Measurements from ENCODE around the gene CSNK2B.
A peak's percentile ranks its signal among the peaks of the same experiment; 100 is the strongest.

CSNK2B gene

GRCh38 chr6:31631209-31631608 lies 34.7 kb upstream of the CSNK2B start:
- H3K36me3 Mint-ChIP-seq (ENCODE audit: low read depth): peaks cover 100% of the 10 kb centered on the region
- H3K4me3 Mint-ChIP-seq: no peak overlapping the region
- intact Hi-C loops (cut with micrococcal nuclease): no loop called here
- no peaks in the 10 kb centered on the region for H3K27me3 Mint-ChIP-seq
- no peak overlapping the region for H3K27ac Mint-ChIP-seq
- no peaks in the 10 kb centered on the region for H3K9me3 Mint-ChIP-seq
- peaks cover 8% of the 10 kb centered on the region for H3K4me1 Mint-ChIP-seq (ENCODE audit: low read depth)

DNA sequence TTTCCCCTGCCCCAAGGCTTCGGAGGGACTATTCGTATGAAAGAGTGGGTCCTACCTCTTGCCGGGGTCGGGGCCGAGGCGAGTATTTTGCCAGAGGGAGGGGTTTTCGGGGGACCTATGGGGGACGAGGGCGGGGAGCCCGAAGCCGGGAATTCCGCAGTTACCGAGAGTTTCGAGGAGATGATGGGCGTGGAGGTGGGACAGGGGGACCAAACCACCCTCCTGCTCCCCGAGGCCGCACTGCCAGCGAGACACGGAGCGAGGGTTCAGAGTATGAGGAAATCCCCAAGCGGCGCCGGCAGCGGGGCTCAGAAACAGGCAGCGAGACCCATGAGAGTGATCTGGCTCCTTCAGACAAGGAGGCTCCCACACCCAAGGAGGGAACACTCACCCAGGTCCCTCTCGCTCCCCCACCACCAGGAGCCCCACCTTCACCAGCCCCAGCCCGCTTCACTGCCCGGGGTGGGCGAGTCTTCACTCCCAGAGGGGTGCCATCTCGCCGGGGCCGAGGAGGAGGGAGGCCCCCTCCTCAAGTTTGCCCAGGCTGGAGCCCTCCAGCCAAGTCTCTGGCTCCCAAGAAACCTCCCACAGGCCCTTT lies 34.1 kb upstream of the CSNK2B start:
- H3K4me3 Mint-ChIP-seq: no peak overlapping the region
- H3K9me3 Mint-ChIP-seq: no peaks in the 10 kb centered on the region
- intact Hi-C loops (cut with micrococcal nuclease): no loop called here
- peaks cover 8% of the 10 kb centered on the region for H3K4me1 Mint-ChIP-seq (ENCODE audit: low read depth)
- H3K27me3 Mint-ChIP-seq: no peaks in the 10 kb centered on the region
- H3K36me3 Mint-ChIP-seq (ENCODE audit: low read depth): peaks cover 100% of the 10 kb centered on the region
- H3K27ac Mint-ChIP-seq: no peak overlapping the region

GRCh38 chr6:31632279-31632946 lies 33.5 kb upstream of the CSNK2B start:
- Mint-ChIP-seq H3K27ac (no peak overlapping the region), H3K4me1 (ENCODE audit: low read depth) (peaks cover 3% of the 10 kb centered on the region), H3K4me3 (no peak overlapping the region), H3K36me3 (ENCODE audit: low read depth) (peaks cover 100% of the 10 kb centered on the region), H3K27me3 (no peaks in the 10 kb centered on the region), H3K9me3 (no peaks in the 10 kb centered on the region)
- intact Hi-C loops (cut with micrococcal nuclease): no loop called here

GRCh38 chr6:31633447-31633846 lies 32.4 kb upstream of the CSNK2B start:
- Mint-ChIP-seq H3K4me1 (ENCODE audit: low read depth) (no peaks in the 10 kb centered on the region), H3K36me3 (ENCODE audit: low read depth) (peaks cover 98% of the 10 kb centered on the region), H3K9me3 (no peaks in the 10 kb centered on the region), H3K4me3 (no peak overlapping the region), H3K27me3 (no peaks in the 10 kb centered on the region), H3K27ac (no peak overlapping the region)
- intact Hi-C loops (cut with micrococcal nuclease): no loop called here

GRCh38 chr6:31634131-31634530 lies 31.7 kb upstream of the CSNK2B start:
- H3K36me3 Mint-ChIP-seq (ENCODE audit: low read depth): peaks cover 98% of the 10 kb centered on the region

GRCh38 chr6:31634969-31635575 lies 30.8 kb upstream of the CSNK2B start:
- intact Hi-C loops (cut with micrococcal nuclease): no loop called here
- Mint-ChIP-seq H3K9me3 (no peaks in the 10 kb centered on the region), H3K27me3 (no peaks in the 10 kb centered on the region), H3K4me1 (ENCODE audit: low read depth) (no peaks in the 10 kb centered on the region), H3K4me3 (no peak overlapping the region), H3K36me3 (ENCODE audit: low read depth) (peaks cover 98% of the 10 kb centered on the region), H3K27ac (no peak overlapping the region)

More at GRCh38 chr6:31634131-31634530, 31.7 kb upstream of the CSNK2B start:
- peak overlapping the region; percentile 6 for H3K27ac Mint-ChIP-seq
- no peaks in the 10 kb centered on the region for H3K27me3 Mint-ChIP-seq
- no peak overlapping the region for H3K4me3 Mint-ChIP-seq
- H3K9me3 Mint-ChIP-seq: no peaks in the 10 kb centered on the region
- intact Hi-C loops (cut with micrococcal nuclease): no loop called here
- H3K4me1 Mint-ChIP-seq (ENCODE audit: low read depth): no peaks in the 10 kb centered on the region

DNA sequence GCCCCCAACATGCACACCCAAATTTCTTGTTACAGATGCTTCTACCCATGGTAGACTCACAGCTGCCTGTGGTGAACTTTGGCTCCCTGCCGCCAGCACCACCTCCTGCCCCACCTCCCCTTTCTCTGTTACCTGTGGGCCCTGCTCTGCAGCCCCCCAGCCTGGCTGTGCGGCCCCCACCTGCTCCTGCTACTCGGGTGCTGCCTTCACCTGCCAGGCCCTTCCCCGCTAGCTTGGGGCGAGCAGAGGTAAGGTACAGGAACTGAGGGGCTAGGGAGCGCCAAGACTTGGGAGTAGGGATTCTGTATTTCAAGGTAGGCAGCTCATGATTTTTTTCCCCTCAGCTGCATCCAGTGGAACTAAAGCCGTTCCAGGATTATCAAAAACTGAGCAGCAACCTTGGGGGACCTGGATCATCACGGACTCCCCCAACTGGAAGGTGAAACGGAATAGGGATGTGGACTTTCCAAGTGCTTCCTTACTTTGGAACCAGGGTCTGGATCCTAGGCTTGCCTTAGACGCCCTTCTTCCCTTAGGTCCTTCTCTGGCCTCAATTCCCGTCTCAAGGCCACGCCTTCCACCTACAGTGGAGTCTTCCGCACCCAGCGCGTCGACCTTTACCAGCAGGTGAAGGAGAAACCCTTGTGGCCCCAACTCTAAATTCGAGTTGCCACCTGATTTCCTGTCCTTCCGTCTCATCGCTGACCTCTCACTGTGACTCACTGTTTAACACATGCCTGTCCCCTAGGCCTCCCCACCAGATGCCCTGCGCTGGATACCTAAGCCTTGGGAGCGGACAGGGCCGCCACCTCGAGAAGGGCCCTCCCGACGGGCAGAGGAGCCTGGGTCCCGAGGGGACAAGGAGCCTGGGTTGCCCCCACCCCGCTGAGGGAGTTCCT lies 28.9 kb upstream of the CSNK2B start:
- Mint-ChIP-seq H3K27me3 (no peaks in the 10 kb centered on the region), H3K36me3 (ENCODE audit: low read depth) (peaks cover 98% of the 10 kb centered on the region), H3K27ac (no peak overlapping the region), H3K4me3 (no peak overlapping the region), H3K4me1 (ENCODE audit: low read depth) (peaks cover 6% of the 10 kb centered on the region), H3K9me3 (no peaks in the 10 kb centered on the region)
- intact Hi-C loops (cut with micrococcal nuclease): no loop called here

GRCh38 chr6:31639043-31639442 lies 26.8 kb upstream of the CSNK2B start:
- H3K4me3 Mint-ChIP-seq: no peak overlapping the region
- H3K36me3 Mint-ChIP-seq (ENCODE audit: low read depth): peaks cover 98% of the 10 kb centered on the region
- no peaks in the 10 kb centered on the region for H3K27me3 Mint-ChIP-seq
- intact Hi-C loops (cut with micrococcal nuclease): no loop called here
- peaks cover 6% of the 10 kb centered on the region for H3K4me1 Mint-ChIP-seq (ENCODE audit: low read depth)
- H3K9me3 Mint-ChIP-seq: no peaks in the 10 kb centered on the region
- no peak overlapping the region for H3K27ac Mint-ChIP-seq

DNA sequence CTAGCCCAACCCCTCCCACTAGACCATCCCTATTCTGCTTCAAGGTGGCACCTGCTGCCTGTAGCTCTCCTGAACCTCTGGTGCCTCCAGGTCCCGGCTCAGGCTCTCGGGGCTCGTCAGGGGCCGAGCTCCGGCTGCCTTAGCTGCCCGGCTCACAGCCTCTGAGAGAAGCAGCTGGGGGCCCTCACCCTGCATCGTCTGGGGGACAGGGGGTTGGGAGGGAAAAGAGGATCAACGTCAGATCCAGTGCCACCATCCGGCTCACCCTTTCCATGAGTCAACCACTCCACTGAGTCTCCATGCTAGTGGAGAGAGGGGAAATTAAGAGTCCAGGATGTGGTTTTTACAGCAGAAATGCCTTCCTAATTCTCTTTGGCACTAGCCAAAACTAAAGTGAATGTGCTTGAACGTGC lies 26.4 kb upstream of the CSNK2B start:
- Mint-ChIP-seq H3K9me3 (no peaks in the 10 kb centered on the region), H3K27ac (no peak overlapping the region), H3K27me3 (no peaks in the 10 kb centered on the region), H3K36me3 (ENCODE audit: low read depth) (peaks cover 98% of the 10 kb centered on the region), H3K4me3 (no peak overlapping the region), H3K4me1 (ENCODE audit: low read depth) (peaks cover 6% of the 10 kb centered on the region)
- intact Hi-C loops (cut with micrococcal nuclease): no loop called here

- Mint-ChIP-seq H3K27ac (no peak overlapping the region), H3K36me3 (ENCODE audit: low read depth) (peaks cover 98% of the 10 kb centered on the region), H3K27me3 (no peaks in the 10 kb centered on the region), H3K4me3 (no peak overlapping the region), H3K4me1 (ENCODE audit: low read depth) (peaks cover 6% of the 10 kb centered on the region), H3K9me3 (no peaks in the 10 kb centered on the region)
- intact Hi-C loops (cut with micrococcal nuclease): no loop called here
These were observed 25.3 kb upstream of the CSNK2B start for GRCh38 chr6:31640612-31641011.

DNA sequence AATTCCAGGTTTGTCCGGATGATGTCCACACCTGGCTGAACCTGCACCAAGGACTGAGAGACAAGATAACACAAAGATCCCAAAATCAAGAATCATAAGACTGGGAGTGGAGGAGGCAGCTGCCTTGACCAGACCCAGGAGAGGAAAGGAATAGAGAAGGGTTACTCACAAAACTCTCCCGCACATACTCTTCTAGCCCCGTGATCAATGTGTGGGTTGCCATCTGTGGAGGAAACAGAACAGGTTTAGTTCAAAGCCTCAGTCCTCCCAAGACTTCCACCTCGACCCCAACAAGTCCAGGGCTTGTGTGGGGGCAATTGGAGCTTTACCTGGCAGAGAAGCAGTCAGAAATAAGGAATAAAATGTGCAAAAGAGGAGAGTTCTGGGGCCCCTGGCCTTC lies 24.5 kb upstream of the CSNK2B start:
- H3K36me3 Mint-ChIP-seq (ENCODE audit: low read depth): peaks cover 98% of the 10 kb centered on the region
- intact Hi-C loops (cut with micrococcal nuclease): no loop called here
- peaks cover 6% of the 10 kb centered on the region for H3K4me1 Mint-ChIP-seq (ENCODE audit: low read depth)
- H3K9me3 Mint-ChIP-seq: no peaks in the 10 kb centered on the region
- H3K27ac Mint-ChIP-seq: no peak overlapping the region
- H3K27me3 Mint-ChIP-seq: no peaks in the 10 kb centered on the region
- no peak overlapping the region for H3K4me3 Mint-ChIP-seq

DNA sequence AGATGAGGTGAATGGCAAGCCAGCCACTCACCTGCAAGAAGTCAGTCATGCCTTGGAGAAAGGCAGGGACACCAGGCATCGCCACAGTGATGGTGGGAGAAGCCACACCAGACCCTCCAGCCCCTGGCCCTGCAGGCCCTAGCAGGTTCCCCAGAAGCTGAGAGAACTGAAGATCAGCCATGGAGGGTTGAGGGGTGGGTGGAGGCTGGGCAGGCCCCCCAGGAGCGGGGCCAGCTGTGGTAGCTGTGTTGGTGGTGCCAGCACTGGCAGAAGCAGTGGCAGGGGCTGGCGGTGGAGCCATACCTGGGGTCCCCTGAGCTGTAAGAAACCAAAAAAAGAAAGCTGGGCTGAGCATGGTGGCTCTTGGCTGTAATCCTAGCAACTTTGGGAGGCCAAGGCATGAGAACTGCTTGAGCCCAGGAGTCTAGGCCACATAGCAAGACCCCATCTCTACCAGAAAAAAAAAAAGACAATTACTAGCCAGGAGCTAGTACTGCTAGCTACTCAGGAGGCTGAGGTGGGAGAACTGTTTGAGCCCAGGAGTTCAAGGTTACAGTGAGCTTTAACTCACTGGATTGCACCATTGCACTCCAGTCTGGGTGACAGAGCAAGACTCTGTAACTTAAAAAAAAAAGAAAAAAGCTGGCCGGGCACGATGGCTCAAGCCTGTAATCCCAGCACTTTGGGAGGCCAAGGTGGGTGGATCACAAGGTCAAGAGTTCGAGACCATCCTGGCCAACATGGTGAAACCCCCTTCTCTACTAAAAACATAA lies 22.9 kb upstream of the CSNK2B start:
- Mint-ChIP-seq H3K9me3 (no peaks in the 10 kb centered on the region), H3K27me3 (no peaks in the 10 kb centered on the region), H3K4me1 (ENCODE audit: low read depth) (peaks cover 6% of the 10 kb centered on the region), H3K36me3 (ENCODE audit: low read depth) (peaks cover 98% of the 10 kb centered on the region), H3K27ac (no peak overlapping the region), H3K4me3 (no peak overlapping the region)
- intact Hi-C loops (cut with micrococcal nuclease): no loop called here

DNA sequence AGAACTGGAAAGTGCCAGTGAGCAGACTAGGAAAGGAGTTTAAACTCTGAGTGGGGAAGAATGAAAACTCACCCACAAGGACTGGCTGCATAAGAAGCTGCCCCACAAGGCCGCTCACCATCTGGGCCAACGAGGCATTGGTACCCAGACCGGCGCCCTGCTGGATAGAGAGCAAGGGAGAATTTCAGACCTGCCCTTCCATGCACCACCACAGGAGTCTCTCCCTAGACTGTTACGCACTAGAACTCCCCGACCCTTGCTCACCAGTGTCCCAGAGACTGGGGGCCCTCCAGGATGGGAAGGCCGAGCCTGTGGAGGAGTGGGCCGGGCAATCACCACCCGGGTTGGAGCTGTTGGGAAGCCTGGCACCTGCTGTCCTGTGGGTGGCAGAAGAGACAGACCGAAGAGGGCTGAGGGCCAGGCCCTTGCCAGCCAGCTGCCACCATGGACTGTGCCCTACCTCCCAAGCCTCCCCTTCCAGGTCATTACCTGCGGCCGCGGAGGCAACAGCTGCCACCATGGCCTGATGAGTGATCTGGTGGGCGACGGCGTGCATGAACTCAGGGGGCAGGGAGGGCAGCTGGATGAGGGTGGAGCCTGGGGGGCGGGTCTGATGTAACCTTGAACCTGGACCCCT lies 21.9 kb upstream of the CSNK2B start:
- H3K9me3 Mint-ChIP-seq: no peaks in the 10 kb centered on the region
- no peak overlapping the region for H3K4me3 Mint-ChIP-seq
- no peaks in the 10 kb centered on the region for H3K27me3 Mint-ChIP-seq
- no peak overlapping the region for H3K27ac Mint-ChIP-seq
- H3K4me1 Mint-ChIP-seq (ENCODE audit: low read depth): peaks cover 6% of the 10 kb centered on the region
- intact Hi-C loops (cut with micrococcal nuclease): no loop called here
- H3K36me3 Mint-ChIP-seq (ENCODE audit: low read depth): peaks cover 100% of the 10 kb centered on the region

Data from dendritic cell treated with granulocyte-macrophage colony-stimulating factor and Interleukin-4, amounts not matched to agents 40 ng/mL and 50 ng/mL, for 4 days (primary cell).